ENCODE data around the gene MAGEA11. TPM values are rescaled to one million over a fixed set of nuclear protein-coding genes. Genes with fewer than 3 reads are reported as not detected.
A peak's percentile ranks its signal among the peaks of the same experiment; 100 is the strongest.

The MAGEA11 gene
- total and polyA plus RNA-seq, 2 of the 13 experiments (the other 11 are each of a cell fraction or from before 2014, with no cell fraction given): not detected

DNA sequence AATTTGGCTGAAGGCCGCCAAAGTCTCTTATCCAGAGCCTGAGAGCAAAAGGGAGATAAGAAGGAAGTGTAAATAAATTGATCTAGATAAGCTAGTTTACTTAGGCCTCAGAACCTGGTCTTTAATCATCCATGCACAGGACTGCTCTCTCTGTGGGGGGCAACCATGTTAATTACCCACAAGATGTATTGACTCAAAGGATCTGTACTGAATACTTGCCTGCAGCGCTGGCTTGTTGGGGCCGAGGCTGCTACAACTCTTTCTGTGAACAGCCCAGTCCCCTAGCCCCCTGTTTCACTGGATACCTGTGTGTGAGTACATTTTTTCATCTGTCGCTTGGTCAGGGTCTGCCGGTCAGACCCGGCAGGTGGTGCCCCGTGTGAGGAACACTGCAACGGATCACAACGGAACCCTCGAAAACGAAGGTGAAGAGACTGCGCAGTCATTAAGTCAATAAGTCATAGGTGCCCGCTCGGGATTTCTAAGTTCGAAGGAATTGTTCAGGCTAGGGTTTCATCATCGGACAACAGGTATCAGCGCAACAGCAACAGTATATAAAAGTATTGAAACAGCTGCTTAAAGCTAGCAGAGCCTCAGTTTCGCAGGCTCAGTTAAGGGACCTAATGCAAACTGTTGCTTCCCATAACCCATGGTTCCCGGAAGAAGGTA is 8.3 kb downstream of the MAGEA11 start:
- Histone ChIP-seq H3K9ac (ENCODE audit: insufficient read depth, low read depth, low read length) (no peak overlapping the region), H3K4me1 (ENCODE audit: insufficient read depth, low read length) (peaks cover 9% of the 10 kb centered on the region), H3K27ac (ENCODE audit: extremely low read length, insufficient read depth, low read length) (no peak overlapping the region), H3K27me3 (ENCODE audit: control insufficient read depth in 1 of 2, insufficient read depth in 2 of 2, low read length in 2 of 2) (peaks cover 0 to 16% of the 10 kb centered on the region in 2 experiments; a peak in 1 of 5 replicates), H3K36me3 (replicated peaks in 1 of 2; ENCODE audit: control insufficient read depth in 1 of 2, insufficient read depth in 2 of 2, low read length in 2 of 2) (no peaks in the 10 kb centered on the region), H2AFZ (ENCODE audit: low read length) (no peak overlapping the region), H3K4me3 (replicated peaks in 1 of 3; ENCODE audit: insufficient read depth in 1 of 3, low read depth in 2 of 3, low read length in 3 of 3) (no peak overlapping the region), H3K4me2 (ENCODE audit: low read depth, low read length) (no peak overlapping the region), H3K79me2 (ENCODE audit: insufficient read depth, low read length) (no peaks in the 10 kb centered on the region), H3K9me3 (ENCODE audit: low read length) (no peaks in the 10 kb centered on the region), H4K20me1 (ENCODE audit: insufficient read depth, low read length) (no peaks in the 10 kb centered on the region)
- peak; percentile 43 for DNase-seq (ENCODE audit: low spot score)
- peak; percentile 66 for ATAC-seq
- in situ Hi-C loops (cut with HindIII; ENCODE audit: extremely low pct_ligation_motif_present, low pct_unique_long_range_greater_than_20kb) (no loop called here), intact Hi-C loops (cut with micrococcal nuclease; ENCODE audit: unreplicated experiment) (no loop called here)
- peak; percentile 15 for FAIRE-seq
- CTCF ChIA-PET (ENCODE audit: low intra/inter-chr PET ratio, low total read pairs): no interaction called here
- POLR2A ChIA-PET: no interaction called here
- no TSS peak for BruUV-seq (replicated peaks)
- WGBS (ENCODE audit: low lambda C conversion rate): 20% methylated on average over 6 of the region's 19 CpGs
- TF ChIP-seq ZSCAN20 (CRISPR knock-in tag; IDR thresholded peaks at IDR 0.05; ENCODE audit: borderline replicate concordance): no peak
- TF ChIP-seq HES4 (CRISPR knock-in tag; IDR thresholded peaks at IDR 0.05; ENCODE audit: borderline replicate concordance): no peak
- TF ChIP-seq ZNF879 (CRISPR knock-in tag; IDR thresholded peaks at IDR 0.05): no peak
- no peak for TF ChIP-seq CREM (IDR thresholded peaks at IDR 0.05)
- no peak for TF ChIP-seq CREM (CRISPR knock-in tag; IDR thresholded peaks at IDR 0.05)
- 0 out of 2 replicates have a peak, but pooled peaks have one; percentile 17 for TF ChIP-seq ARID5B (CRISPR knock-in tag; IDR thresholded peaks at IDR 0.05)
- no peak for TF ChIP-seq ZNF850 (CRISPR knock-in tag; conservative IDR thresholded peaks at IDR 0.05)
- TF ChIP-seq NFE2 (CRISPR knock-in tag; IDR thresholded peaks at IDR 0.05): no peak
- no peak for TF ChIP-seq ZSCAN22 (CRISPR knock-in tag; IDR thresholded peaks at IDR 0.05)
- no peak for TF ChIP-seq KLF12 (CRISPR knock-in tag; IDR thresholded peaks at IDR 0.05; ENCODE audit: borderline replicate concordance)
- TF ChIP-seq CBFB (CRISPR knock-in tag; IDR thresholded peaks at IDR 0.05): peak; percentile 59; the same call in 1 of the 2 replicates
- TF ChIP-seq ZNF629 (CRISPR knock-in tag; conservative IDR thresholded peaks at IDR 0.05): no peak
- TF ChIP-seq, protein P1, sequence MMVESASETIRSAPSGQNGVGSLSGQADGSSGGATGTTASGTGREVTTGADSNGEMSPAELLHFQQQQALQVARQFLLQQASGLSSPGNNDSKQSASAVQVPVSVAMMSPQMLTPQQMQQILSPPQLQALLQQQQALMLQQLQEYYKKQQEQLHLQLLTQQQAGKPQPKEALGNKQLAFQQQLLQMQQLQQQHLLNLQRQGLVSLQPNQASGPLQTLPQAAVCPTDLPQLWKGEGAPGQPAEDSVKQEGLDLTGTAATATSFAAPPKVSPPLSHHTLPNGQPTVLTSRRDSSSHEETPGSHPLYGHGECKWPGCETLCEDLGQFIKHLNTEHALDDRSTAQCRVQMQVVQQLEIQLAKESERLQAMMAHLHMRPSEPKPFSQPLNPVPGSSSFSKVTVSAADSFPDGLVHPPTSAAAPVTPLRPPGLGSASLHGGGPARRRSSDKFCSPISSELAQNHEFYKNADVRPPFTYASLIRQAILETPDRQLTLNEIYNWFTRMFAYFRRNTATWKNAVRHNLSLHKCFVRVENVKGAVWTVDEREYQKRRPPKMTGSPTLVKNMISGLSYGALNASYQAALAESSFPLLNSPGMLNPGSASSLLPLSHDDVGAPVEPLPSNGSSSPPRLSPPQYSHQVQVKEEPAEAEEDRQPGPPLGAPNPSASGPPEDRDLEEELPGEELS (CRISPR knock-in tag; IDR thresholded peaks at IDR 0.05): 0 out of 2 replicates have a peak, but pooled peaks have one; percentile 13
- no peak for TF ChIP-seq HNF4A (CRISPR knock-in tag; IDR thresholded peaks at IDR 0.05)
- TF ChIP-seq FOXA1 (IDR thresholded peaks at IDR 0.05): no peak
- TF ChIP-seq FOXA1 (CRISPR knock-in tag; IDR thresholded peaks at IDR 0.05): peak; percentile 75; the same call in 1 of the 2 replicates
- TF ChIP-seq ZFYVE20 (CRISPR knock-in tag; IDR thresholded peaks at IDR 0.05; ENCODE audit: borderline replicate concordance, low read depth): no peak
- no peak for TF ChIP-seq TSC22D2 (CRISPR knock-in tag; IDR thresholded peaks at IDR 0.05; ENCODE audit: borderline replicate concordance)
- no peak for TF ChIP-seq FOXK2 (IDR thresholded peaks at IDR 0.05)
- no peak for TF ChIP-seq RXRA (CRISPR knock-in tag; IDR thresholded peaks at IDR 0.05)
- TF ChIP-seq HDAC2 (CRISPR knock-in tag; IDR thresholded peaks at IDR 0.05): no peak
- TF ChIP-seq GABPB1 (CRISPR knock-in tag; IDR thresholded peaks at IDR 0.05): no peak
- no peak for TF ChIP-seq ATRX (CRISPR knock-in tag; IDR thresholded peaks at IDR 0.05; ENCODE audit: borderline replicate concordance)

Data from HepG2 (cell line).